Stomach (tissue), 9 donors: ENCODE measurements around the gene THTPA. TPM values are rescaled to one million over a fixed set of nuclear protein-coding genes. Genes with fewer than 3 reads are reported as not detected.
A peak's percentile ranks its signal among the peaks of the same experiment; 100 is the strongest.

Source experiments
- DNase-seq, 2 donors: peaks; one replicate each; pipeline versions ENCODE4 v3.0.0 to v3.0.0-alpha.2; 2013 to 2019
- H3K27ac ChIP-seq, 5 donors: fragments of 200-600 bp in 4 of 5; sonication (generic) in 4 of 5; one replicate each; pipeline ENCODE4 v1.5.1; 2013 to 2019; ENCODE audit warnings: mild to moderate bottlenecking in 1 of 5, moderate library complexity in 1 of 5
- H3K27me3 ChIP-seq, 3 donors: fragments of 200-600 bp; sonication (generic); one replicate each; pipeline ENCODE4 v1.5.1; 2017 to 2019; ENCODE audit warnings: mixed run types in 1 of 3
- H3K36me3 ChIP-seq, 4 donors: fragments of 200-600 bp; sonication (generic); 1 replicate in 3 of 4; 2 replicates in 1 of 4; pipeline ENCODE4 v1.5.1; 2016 to 2019
- H3K4me1 ChIP-seq, 4 donors: fragments of 200-600 bp; sonication (generic); one replicate each; pipeline ENCODE4 v1.5.1; 2016 to 2019
- H3K4me3 ChIP-seq, 4 donors: fragments of 200-600 bp; sonication (generic) in 3 of 4; one replicate each; pipeline ENCODE4 v1.5.1; 2016 to 2019; ENCODE audit warnings: mild to moderate bottlenecking in 1 of 4
- H3K9me3 ChIP-seq, 4 donors: fragments of 200-600 bp; sonication (generic); one replicate each; pipeline ENCODE4 v1.5.1; 2016 to 2019
- EP300 ChIP-seq: sonication (generic); formaldehyde crosslinking; IDR thresholded peaks from one replicate; pipeline ENCODE4 v1.6.1; 2017; ENCODE audit warnings: antibody characterized with exemption
- POLR2A ChIP-seq, 4 donors: fragments of 450-650 bp; IDR thresholded peaks; one replicate each; pipeline ENCODE4 v1.6.1; 2016; ENCODE audit warnings: antibody characterized with exemption in 4 of 4, control low read depth in 2 of 4, mild to moderate bottlenecking in 1 of 4, moderate library complexity in 1 of 4
- POLR2AphosphoS5 ChIP-seq, 3 donors: sonication (generic); formaldehyde crosslinking; IDR thresholded peaks; one replicate each; pipeline ENCODE4 v1.6.1; 2016; ENCODE audit warnings: antibody characterized with exemption in 3 of 3
- WGBS, 5 donors: extraction: QIAGEN DNeasy Blood & Tissue Kit in 3 of 5; methylation state at CpG; one replicate each; pipeline versions ENCODE4 v1.1.5 to v1.1.7; 2013 to 2018; 5-methylcytosine and 5-hydroxymethylcytosine counted together
- intact Hi-C: fragments of 100-400 bp; cut with DNase I; formaldehyde crosslinking; loops from one replicate; pipeline ENCODE4 v1.15.1; 2023; ENCODE audit warnings: low total_unique reads
- polyA plus RNA-seq, 3 donors: library from polyadenylated mRNA; stranded (reverse); fragments of 200-250 nt; gene quantifications; one replicate each; pipeline ENCODE4 v1.2.3, GENCODE V29; 2013
- total RNA-seq, 5 donors: library from RNA; depleted of rRNA; stranded (reverse); fragments of >200 nt; gene quantifications; one replicate each; pipeline versions ENCODE4 v1.1.0 to v1.2.3, GENCODE V29; 2014 to 2016
- TF ChIP-seq, protein P1 (sequence below), 7 experiments: fragments of 450-650 bp in 4 of 7; fragments of 200-600 bp in 3 of 7; sonication (generic) in 3 of 7; IDR thresholded peaks; one replicate each; pipeline ENCODE4 v1.5.1; 2016 to 2019; ENCODE audit warnings: antibody characterized with exemption in 7 of 7, control low read depth in 2 of 7, mild to moderate bottlenecking in 1 of 7
- donor health status: healthy with polysubstance abuse.
- donor health status: Bipolar disorder and iron deficiency.
- donor health status: healthy.

Gene THTPA
- total and polyA plus RNA-seq, 8 donors: 8.5 to 170 (median 16.3) TPM

- TF ChIP-seq, protein P1, sequence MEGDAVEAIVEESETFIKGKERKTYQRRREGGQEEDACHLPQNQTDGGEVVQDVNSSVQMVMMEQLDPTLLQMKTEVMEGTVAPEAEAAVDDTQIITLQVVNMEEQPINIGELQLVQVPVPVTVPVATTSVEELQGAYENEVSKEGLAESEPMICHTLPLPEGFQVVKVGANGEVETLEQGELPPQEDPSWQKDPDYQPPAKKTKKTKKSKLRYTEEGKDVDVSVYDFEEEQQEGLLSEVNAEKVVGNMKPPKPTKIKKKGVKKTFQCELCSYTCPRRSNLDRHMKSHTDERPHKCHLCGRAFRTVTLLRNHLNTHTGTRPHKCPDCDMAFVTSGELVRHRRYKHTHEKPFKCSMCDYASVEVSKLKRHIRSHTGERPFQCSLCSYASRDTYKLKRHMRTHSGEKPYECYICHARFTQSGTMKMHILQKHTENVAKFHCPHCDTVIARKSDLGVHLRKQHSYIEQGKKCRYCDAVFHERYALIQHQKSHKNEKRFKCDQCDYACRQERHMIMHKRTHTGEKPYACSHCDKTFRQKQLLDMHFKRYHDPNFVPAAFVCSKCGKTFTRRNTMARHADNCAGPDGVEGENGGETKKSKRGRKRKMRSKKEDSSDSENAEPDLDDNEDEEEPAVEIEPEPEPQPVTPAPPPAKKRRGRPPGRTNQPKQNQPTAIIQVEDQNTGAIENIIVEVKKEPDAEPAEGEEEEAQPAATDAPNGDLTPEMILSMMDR (IDR thresholded peaks at IDR 0.05): no peak
- H3K36me3 ChIP-seq: peaks cover 23 to 31% (median 27%) of the 10 kb centered on the region in 4 donors
- H3K27me3 ChIP-seq: peaks cover 0 to 24% (median 0%) of the 10 kb centered on the region in 3 donors
- 59 to 71% (median 61%) methylated on average over 2 of the region's 2 CpGs for WGBS, 5 donors
- peak overlapping the region; percentile 65 to 71 (median 68) for H3K4me3 ChIP-seq
- H3K4me1 ChIP-seq: peaks cover 18 to 49% (median 30%) of the 10 kb centered on the region in 4 donors
- intact Hi-C loops: loop anchor here (10.0 kb wide), 1 partner anchor 243 kb away; the partner anchor contains the start of gene PABPN1
- peak in 1 of 2 donors; percentile 21 for DNase-seq
- H3K9me3 ChIP-seq: no peaks in the 10 kb centered on the region
- H3K27ac ChIP-seq: peak overlapping the region; percentile 79 to 90 (median 83)
Measured at GRCh38 chr14:23568021-23568599, 12.0 kb downstream of the THTPA start.

- Histone ChIP-seq H3K9me3 (no peaks in the 10 kb centered on the region), H3K27ac (peak overlapping the region in 3 of 5 donors; percentile 79 to 90 (median 87)), H3K36me3 (peaks cover 16 to 25% (median 22%) of the 10 kb centered on the region in 4 donors), H3K4me1 (peaks cover 18 to 42% (median 29%) of the 10 kb centered on the region in 4 donors), H3K27me3 (peaks cover 0 to 31% (median 0%) of the 10 kb centered on the region in 3 donors), H3K4me3 (no peak overlapping the region)
- TF ChIP-seq POLR2AphosphoS5 (IDR thresholded peaks at IDR 0.05) (no peak), POLR2A (IDR thresholded peaks at IDR 0.05) (no peak)
- TF ChIP-seq, protein P1 (IDR thresholded peaks at IDR 0.05): no peak
- peak in 1 of 2 donors; percentile 67 for DNase-seq
- intact Hi-C loops: loop anchor here (10.0 kb wide), 1 partner anchor 244 kb away; the partner anchor contains the start of gene PABPN1
- WGBS, 5 donors: 53 to 61% (median 56%) methylated on average over 6 of the region's 6 CpGs
Measured at GRCh38 chr14:23568600-23569331, 12.7 kb downstream of the THTPA start.

DNA sequence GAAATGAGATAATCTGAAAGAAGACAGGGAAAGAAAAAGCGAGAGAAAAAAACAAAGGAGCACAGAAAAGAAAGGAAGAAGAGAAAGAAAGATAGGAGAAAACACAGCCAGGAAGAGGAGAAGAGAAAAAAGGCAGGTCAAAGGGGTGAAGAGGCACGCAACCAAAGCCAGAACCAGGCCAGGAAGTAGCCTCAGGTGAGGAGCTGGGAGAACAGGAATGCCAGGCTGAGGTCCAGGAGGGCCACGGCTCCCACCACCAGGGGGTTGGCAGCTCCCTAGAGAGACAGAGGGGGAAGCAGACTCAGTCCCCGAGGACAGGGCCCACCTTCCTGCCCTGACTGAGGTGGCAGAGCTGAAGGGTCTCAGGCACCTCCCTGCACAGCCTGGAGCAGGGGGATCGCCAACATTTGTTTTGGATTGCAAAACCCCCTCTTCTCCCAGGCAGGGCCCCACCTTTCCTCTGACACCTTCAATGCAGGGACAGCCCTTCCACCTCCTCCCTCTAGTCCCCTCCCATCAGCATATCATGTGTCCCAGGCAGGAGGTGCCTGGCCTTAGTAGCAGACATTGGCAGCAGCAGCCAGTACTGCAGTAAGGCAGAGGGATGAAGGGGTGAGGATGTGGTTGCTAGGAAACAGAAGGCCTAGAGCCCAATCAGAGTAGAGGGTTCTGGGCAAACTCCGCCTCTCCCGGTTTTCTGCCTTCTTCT is 13.5 kb downstream of the THTPA start:
- H3K27ac ChIP-seq: peak overlapping the region in 3 of 5 donors; percentile 9 to 38 (median 20)
- peaks cover 0 to 37% (median under 1%) of the 10 kb centered on the region in 3 donors for H3K27me3 ChIP-seq
- no peaks in the 10 kb centered on the region for H3K9me3 ChIP-seq
- intact Hi-C loops: loop anchor here (10.0 kb wide), 1 partner anchor 245 kb away; the partner anchor contains the start of gene PABPN1
- H3K4me3 ChIP-seq: no peak overlapping the region
- DNase-seq: peak in 1 of 2 donors; percentile 78
- peaks cover 10 to 16% (median 15%) of the 10 kb centered on the region in 4 donors for H3K36me3 ChIP-seq
- H3K4me1 ChIP-seq: peaks cover 18 to 37% (median 25%) of the 10 kb centered on the region in 4 donors
- 46 to 57% (median 56%) methylated on average over 6 to 7 of the region's 7 CpGs for WGBS, 5 donors
- TF ChIP-seq EP300: no peak
- TF ChIP-seq POLR2AphosphoS5 (IDR thresholded peaks at IDR 0.05): no peak
- TF ChIP-seq, protein P1 (IDR thresholded peaks at IDR 0.05): no peak
- no peak for TF ChIP-seq POLR2A (IDR thresholded peaks at IDR 0.05)
